Measurements from ENCODE around the gene C19orf85.

The C19orf85 gene

DNA sequence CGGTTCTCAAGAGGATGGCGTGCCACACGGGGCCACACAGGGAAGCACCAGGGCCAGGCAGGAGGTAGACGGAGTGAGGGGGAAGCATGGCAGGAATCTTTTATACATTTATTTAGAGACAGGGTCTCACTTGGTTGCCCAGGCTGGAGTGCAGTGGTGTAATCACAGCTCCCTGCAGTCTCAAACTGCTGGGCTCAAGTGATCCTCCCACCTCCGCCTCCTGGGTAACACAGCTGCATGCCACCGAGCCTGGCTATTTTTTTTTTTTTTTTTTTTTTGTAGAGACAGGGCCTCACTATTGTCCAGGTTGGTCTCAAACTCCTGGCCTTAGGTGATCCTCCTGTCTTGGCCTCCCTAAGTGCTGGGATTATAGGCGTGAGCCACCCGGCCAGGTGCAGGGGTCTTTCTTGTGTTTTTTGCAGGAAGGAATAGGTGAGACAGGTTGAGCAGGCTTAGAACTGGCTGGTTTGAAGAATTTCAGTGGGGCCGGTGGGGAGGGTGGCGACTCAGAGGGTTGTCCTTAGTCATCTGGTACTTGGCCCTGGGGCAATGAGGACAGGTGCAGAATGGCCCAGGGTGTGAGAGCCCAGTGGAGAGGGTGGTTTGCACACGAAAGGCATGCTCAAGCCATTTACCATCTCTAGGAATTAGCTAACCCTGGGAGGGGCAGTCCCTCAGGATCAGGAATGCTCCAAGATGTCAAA, 31.2 kb upstream of the C19orf85 start:
- Histone ChIP-seq H3K9me3 (ENCODE audit: low read length) (no peaks in the 10 kb centered on the region), H3K36me3 (ENCODE audit: insufficient read depth, low read length) (peaks cover 33% of the 10 kb centered on the region), H3K27me3 (ENCODE audit: control insufficient read depth in 1 of 2, insufficient read depth in 2 of 2, low read length in 2 of 2) (no peaks in the 10 kb centered on the region), H3K9ac (ENCODE audit: low read length) (no peak overlapping the region), H3K4me3 (ENCODE audit: low read depth in 1 of 2, low read length in 2 of 2) (no peak overlapping the region), H3K27ac (ENCODE audit: low read depth, low read length) (no peak overlapping the region), H3K4me1 (ENCODE audit: insufficient read depth, low read length) (peaks cover 44% of the 10 kb centered on the region)

DNA sequence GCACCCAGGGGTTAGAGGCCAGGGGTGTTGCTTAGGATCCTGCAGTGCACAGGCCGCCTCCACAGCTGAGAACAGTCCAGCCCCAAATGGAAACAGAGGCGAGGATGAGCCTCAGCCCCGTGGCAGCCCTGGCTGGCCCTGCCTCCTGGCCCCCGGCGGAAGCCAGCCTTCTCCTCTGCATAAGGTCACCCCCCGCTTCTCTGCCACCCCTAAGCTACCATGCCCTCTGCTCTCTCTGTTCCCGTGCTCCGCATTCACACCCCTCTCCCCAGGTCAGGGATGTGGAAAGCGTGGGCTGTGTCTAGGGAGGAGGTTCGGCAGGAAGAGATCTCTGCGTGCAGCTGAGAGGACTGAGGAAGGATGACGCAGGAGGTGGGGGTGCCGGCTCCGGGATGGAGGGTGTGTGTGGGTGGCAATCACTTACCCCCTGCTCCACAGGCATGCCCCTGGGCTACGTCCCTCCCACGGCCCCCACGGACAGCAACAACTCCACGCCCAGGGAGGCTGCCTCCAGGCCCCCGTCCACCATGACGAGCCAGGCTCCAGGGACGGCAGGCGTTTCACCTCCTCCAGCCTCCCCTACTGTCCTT, 29.7 kb upstream of the C19orf85 start:
- Histone ChIP-seq H3K9me3 (ENCODE audit: low read length) (no peaks in the 10 kb centered on the region), H3K36me3 (ENCODE audit: insufficient read depth, low read length) (peaks cover 19% of the 10 kb centered on the region), H3K4me1 (ENCODE audit: insufficient read depth, low read length) (peaks cover 49% of the 10 kb centered on the region), H3K27ac (ENCODE audit: low read depth, low read length) (no peak overlapping the region), H3K4me3 (ENCODE audit: low read depth in 1 of 2, low read length in 2 of 2) (peak overlapping the region in 1 of 2 donors; percentile 31), H3K27me3 (ENCODE audit: control insufficient read depth in 1 of 2, insufficient read depth in 2 of 2, low read length in 2 of 2) (no peaks in the 10 kb centered on the region), H3K9ac (ENCODE audit: low read length) (no peak overlapping the region)

DNA sequence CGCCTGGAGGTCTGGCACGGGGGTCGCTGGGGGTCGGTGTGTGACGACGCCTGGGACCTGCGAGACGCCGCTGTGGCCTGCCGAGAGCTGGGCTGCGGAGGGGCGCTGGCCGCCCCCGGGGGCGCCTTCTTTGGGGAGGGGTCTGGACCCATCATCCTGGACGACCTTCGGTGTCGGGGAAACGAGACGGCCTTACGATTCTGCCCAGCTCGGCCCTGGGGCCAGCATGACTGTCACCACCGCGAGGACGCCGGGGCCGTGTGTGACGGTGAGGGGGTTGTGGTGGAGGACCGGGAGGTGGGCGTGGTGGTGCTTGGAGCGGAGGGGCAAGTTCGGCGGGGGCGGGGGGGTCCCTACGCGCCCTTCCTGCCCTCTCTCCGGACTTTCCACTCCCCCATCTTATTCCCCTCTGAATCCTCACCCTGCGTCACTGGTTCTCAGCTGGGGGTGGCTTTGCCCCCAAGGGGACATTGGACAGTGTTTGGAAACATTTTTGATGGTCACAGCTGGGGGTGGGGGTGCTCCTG, 29.2 kb upstream of the C19orf85 start:
- Histone ChIP-seq H3K4me1 (ENCODE audit: insufficient read depth, low read length) (peaks cover 46% of the 10 kb centered on the region), H3K27me3 (ENCODE audit: control insufficient read depth in 1 of 2, insufficient read depth in 2 of 2, low read length in 2 of 2) (no peaks in the 10 kb centered on the region), H3K9ac (ENCODE audit: low read length) (no peak overlapping the region), H3K27ac (ENCODE audit: low read depth, low read length) (no peak overlapping the region), H3K9me3 (ENCODE audit: low read length) (no peaks in the 10 kb centered on the region), H3K36me3 (ENCODE audit: insufficient read depth, low read length) (peaks cover 13% of the 10 kb centered on the region), H3K4me3 (ENCODE audit: low read depth in 1 of 2, low read length in 2 of 2) (no peak overlapping the region)

DNA sequence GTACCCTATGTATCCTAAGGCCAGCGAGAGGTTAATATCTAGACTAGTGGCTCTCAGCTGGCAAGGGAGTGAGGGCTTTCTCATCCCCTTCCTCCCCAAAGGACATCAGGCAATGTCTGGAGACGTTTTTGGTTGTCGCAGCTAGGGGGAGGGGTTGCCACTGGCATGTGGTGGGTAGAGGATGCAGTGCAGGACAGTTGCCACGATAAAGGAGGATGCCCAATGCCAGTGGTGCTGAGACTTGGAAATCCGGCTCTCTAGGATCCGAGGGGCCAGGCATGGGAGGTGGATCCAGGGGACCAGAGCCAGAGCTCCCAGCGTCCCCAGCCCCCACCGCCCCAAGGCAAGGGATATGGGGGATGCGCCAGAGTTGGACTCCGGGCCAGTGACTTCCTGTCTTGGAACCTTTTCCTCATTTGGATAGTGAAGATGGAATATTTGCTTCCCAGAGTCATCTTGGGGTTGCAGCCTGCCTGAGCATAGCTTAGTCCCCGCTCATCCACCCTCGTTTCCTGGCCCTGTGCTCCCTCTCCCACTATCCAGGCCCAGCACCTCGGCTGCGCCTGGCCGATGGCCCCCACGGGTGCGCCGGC, 28.6 kb upstream of the C19orf85 start:
- peaks cover 13% of the 10 kb centered on the region for H3K36me3 ChIP-seq (ENCODE audit: insufficient read depth, low read length)
- peak overlapping the region in 1 of 2 donors; percentile 18 for H3K4me3 ChIP-seq (ENCODE audit: low read depth in 1 of 2, low read length in 2 of 2)
- H3K27ac ChIP-seq (ENCODE audit: low read depth, low read length), result no peak overlapping the region
- H3K9ac ChIP-seq (ENCODE audit: low read length), result no peak overlapping the region
- H3K4me1 ChIP-seq (ENCODE audit: insufficient read depth, low read length), result peaks cover 40% of the 10 kb centered on the region
- H3K9me3 ChIP-seq (ENCODE audit: low read length), result no peaks in the 10 kb centered on the region
- H3K27me3 ChIP-seq (ENCODE audit: control insufficient read depth in 1 of 2, insufficient read depth in 2 of 2, low read length in 2 of 2), result no peaks in the 10 kb centered on the region

DNA sequence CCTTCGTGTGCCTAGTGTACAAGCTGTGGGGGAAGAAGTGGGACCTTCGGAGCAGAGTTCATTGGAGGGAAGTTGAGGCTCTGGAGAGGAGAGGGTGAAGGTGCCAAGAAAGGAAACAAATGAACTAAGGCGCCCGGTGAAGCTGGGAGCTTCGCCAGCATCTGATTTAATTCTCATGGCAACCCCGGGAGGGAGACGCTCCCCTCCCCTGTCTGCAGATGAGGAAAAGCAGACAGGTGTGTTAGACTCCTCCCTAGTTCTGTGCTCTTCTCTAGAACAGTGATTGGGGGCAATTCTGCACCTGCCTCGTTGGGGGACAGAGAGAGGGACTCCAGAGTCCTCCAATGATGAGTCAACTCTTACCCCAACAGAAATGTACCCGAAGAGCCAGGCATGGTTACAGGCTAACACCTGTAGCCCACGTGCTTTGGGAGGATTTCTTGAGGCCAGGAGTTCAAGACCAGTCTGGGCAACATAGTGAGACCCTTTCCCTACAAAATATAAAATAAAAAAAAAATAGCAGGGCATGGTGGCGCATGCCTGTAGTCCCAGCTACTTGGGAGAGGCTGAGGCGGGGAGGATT, 27.9 kb upstream of the C19orf85 start:
- Histone ChIP-seq H3K36me3 (ENCODE audit: insufficient read depth, low read length) (peaks cover 13% of the 10 kb centered on the region), H3K27ac (ENCODE audit: low read depth, low read length) (peak overlapping the region; percentile 80), H3K4me3 (ENCODE audit: low read depth in 1 of 2, low read length in 2 of 2) (no peak overlapping the region), H3K9me3 (ENCODE audit: low read length) (no peaks in the 10 kb centered on the region), H3K4me1 (ENCODE audit: insufficient read depth, low read length) (peaks cover 42% of the 10 kb centered on the region), H3K27me3 (ENCODE audit: control insufficient read depth in 1 of 2, insufficient read depth in 2 of 2, low read length in 2 of 2) (no peaks in the 10 kb centered on the region), H3K9ac (ENCODE audit: low read length) (no peak overlapping the region)

DNA sequence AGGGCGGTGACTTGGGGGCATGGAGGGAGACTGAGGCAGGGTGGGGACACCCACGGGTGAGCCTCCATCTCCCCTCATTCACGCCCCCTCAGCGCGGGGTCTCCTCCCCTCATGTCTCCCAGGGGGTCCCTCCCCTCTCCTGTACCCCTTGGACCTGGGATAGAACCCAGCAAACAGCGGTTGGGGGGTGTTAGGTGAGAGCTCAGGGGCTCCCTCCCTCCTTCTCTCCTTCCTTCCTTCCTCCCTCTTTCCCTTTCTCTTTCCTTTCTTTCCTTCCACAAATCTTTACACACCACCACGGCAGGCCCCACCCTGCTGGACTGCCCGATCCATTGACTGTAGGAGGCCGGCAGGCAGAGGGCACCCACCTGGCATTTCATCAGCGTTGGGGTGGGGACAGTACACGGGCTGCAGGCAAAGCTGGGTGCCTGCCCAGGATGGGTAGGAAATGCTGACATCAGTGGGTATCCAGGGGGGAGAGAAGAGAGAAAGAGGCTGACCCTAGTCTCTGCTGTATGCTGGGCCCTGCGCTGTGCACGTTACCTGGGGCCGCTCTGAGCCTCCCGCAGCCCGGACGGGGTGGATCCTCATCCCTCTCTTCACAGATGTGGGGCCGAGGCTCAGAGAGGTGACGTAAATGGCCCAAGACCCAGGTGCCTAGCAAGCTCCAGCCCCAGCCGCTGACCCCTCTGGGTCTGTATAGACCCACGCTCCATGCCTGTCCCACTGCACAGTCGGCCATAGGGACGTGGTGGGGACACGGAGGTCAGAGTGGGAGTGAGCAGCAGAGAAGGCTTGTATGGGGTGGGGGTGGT, 27.2 kb upstream of the C19orf85 start:
- Histone ChIP-seq H3K4me3 (ENCODE audit: low read depth in 1 of 2, low read length in 2 of 2) (no peak overlapping the region), H3K27ac (ENCODE audit: low read depth, low read length) (peak overlapping the region; percentile 80), H3K4me1 (ENCODE audit: insufficient read depth, low read length) (peaks cover 49% of the 10 kb centered on the region), H3K36me3 (ENCODE audit: insufficient read depth, low read length) (peaks cover 13% of the 10 kb centered on the region), H3K27me3 (ENCODE audit: control insufficient read depth in 1 of 2, insufficient read depth in 2 of 2, low read length in 2 of 2) (no peaks in the 10 kb centered on the region), H3K9ac (ENCODE audit: low read length) (no peak overlapping the region), H3K9me3 (ENCODE audit: low read length) (no peaks in the 10 kb centered on the region)

DNA sequence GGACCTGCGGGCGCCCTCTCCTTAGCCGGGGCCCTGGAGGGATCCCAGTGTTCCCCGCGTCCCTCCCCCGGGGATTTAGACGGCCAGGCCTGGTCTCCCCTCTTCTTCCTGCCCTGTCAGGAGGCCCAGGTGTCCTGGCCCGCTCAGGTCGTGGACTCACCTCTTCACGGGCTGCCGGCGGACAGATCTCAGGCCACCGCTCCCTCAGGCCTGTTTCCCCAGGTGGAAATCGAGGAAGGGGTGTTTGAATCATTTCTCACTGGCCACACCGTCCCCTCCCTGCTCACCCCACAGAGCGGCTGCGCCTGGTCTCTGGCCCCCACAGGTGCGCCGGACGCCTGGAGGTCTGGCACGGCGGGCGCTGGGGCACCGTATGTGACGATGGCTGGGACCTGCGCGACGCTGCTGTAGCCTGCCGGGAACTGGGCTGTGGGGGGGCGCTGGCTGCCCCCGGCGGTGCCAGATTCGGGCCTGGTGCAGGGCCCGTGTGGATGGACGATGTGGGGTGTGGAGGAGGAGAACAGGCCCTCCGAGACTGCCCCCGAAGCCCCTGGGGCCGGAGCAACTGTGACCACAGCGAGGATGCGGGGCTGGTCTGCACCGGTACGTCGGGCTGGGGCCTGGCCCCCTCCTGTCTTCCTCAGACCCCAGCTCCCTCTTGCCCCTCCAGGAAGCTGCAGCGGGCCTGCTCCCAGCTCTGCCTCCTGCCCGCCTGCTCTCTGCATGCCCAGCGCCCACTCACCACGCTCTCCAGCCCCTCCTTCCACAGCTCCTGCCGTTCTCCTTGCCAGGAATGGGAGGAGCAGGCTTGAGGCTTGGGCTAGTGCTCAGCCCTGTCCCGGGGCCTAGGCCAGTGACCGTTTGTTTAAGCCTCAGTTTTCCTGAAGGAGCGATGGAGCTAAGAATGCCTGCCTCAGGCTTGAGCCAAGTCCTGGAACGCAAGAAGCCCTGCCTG, 26.2 kb upstream of the C19orf85 start:
- Histone ChIP-seq H3K4me1 (ENCODE audit: insufficient read depth, low read length) (peaks cover 59% of the 10 kb centered on the region), H3K27ac (ENCODE audit: low read depth, low read length) (peak overlapping the region; percentile 80)

DNA sequence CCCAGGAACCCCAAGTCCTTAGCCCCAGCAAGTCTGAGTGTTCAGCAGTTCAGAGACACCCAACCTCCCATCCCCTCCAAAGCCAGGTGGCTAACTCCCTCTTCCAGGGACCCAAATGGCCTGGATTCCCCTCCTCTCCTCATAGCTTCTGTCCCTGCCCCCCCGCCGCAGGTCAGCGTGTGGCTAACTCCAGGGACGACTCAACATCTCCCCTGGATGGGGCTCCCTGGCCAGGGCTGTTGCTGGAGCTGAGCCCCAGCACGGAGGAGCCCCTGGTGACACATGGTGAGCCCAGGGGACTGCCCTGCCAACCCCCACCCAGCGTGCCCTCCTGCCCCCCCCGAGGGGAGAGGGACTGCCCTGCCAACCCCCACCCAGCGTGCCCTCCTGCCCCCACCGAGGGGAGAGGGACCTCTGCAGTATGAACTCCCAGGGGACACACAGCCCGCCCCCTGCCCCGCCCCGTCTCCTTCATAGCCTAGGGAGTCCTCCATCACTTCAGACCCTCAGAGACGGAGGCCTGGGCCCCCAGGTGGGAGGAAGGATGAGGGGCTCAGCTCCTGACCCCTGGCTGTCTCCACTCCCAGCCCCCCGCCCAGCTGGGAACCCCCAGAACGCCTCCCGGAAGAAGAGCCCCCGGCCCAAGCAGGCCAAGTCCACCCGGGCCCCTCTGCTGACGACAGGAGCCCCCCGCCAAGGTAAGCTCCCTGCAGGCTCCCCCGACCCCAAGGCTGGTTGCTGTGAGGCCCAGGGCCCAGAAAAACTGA, 25.3 kb upstream of the C19orf85 start:
- Histone ChIP-seq H3K27me3 (ENCODE audit: control insufficient read depth in 1 of 2, insufficient read depth in 2 of 2, low read length in 2 of 2) (no peaks in the 10 kb centered on the region), H3K4me1 (ENCODE audit: insufficient read depth, low read length) (peaks cover 64% of the 10 kb centered on the region), H3K4me3 (ENCODE audit: low read depth in 1 of 2, low read length in 2 of 2) (no peak overlapping the region), H3K9me3 (ENCODE audit: low read length) (no peaks in the 10 kb centered on the region), H3K36me3 (ENCODE audit: insufficient read depth, low read length) (no peaks in the 10 kb centered on the region), H3K9ac (ENCODE audit: low read length) (no peak overlapping the region), H3K27ac (ENCODE audit: low read depth, low read length) (peak overlapping the region; percentile 80)

More for the DNA sequence above, 26.2 kb upstream of the C19orf85 start:
- Histone ChIP-seq H3K27me3 (ENCODE audit: control insufficient read depth in 1 of 2, insufficient read depth in 2 of 2, low read length in 2 of 2) (no peaks in the 10 kb centered on the region), H3K9ac (ENCODE audit: low read length) (no peak overlapping the region), H3K36me3 (ENCODE audit: insufficient read depth, low read length) (peaks cover 5% of the 10 kb centered on the region), H3K9me3 (ENCODE audit: low read length) (no peaks in the 10 kb centered on the region), H3K4me3 (ENCODE audit: low read depth in 1 of 2, low read length in 2 of 2) (no peak overlapping the region)

DNA sequence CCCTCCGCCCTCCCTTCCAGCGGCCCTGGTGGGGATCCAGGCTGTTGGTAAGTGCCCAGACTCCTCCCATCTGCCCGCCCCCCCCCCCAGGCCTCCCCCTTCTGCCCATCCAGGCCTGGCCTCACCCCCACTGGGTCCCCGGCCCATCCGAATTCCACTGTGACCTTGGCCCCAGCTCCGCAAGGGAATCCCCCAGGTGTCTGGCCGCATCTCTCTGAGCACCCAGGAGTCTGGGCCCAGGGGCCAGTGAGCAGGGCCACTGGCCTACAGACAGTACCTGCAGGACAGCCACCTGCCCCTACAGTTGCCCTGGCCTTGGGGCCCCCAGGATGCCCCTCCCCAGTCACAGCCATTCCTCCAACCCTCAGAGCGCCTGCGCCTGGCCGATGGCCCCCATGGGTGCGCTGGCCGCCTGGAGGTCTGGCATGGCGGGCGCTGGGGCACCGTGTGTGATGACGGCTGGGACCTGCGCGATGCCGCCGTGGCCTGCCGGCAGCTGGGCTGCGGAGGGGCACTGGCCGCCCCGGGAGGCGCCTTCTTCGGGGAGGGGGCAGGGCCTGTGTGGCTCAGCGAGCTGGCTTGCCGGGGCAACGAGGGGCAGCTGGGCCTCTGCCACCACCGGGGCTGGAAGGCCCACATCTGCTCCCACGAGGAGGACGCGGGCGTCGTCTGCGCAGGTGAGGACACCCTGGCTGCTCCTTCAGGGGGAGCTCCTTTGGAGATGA, 24.6 kb upstream of the C19orf85 start:
- no peaks in the 10 kb centered on the region for H3K36me3 ChIP-seq (ENCODE audit: insufficient read depth, low read length)
- no peaks in the 10 kb centered on the region for H3K27me3 ChIP-seq (ENCODE audit: control insufficient read depth in 1 of 2, insufficient read depth in 2 of 2, low read length in 2 of 2)
- peak overlapping the region; percentile 78 for H3K9ac ChIP-seq (ENCODE audit: low read length)

More for the DNA sequence above, 24.6 kb upstream of the C19orf85 start:
- Histone ChIP-seq H3K27ac (ENCODE audit: low read depth, low read length) (peak overlapping the region; percentile 99), H3K9me3 (ENCODE audit: low read length) (no peaks in the 10 kb centered on the region), H3K4me3 (ENCODE audit: low read depth in 1 of 2, low read length in 2 of 2) (peak overlapping the region; percentile 42 to 65), H3K4me1 (ENCODE audit: insufficient read depth, low read length) (peaks cover 69% of the 10 kb centered on the region)
